Transverse colon (tissue), 4 donors: ENCODE measurements around the gene SYCE3. TPM values are rescaled to one million over a fixed set of nuclear protein-coding genes. Genes with fewer than 3 reads are reported as not detected.

Experiments
- DNase-seq: peaks from one replicate; pipeline ENCODE4 v3.0.0-alpha.2; 2019
- H3K27ac ChIP-seq, 4 donors: fragments of 200-600 bp; sonication (generic); 2 replicates each; pipeline ENCODE4 v1.5.1; 2016 to 2018; ENCODE audit warnings: inconsistent platforms in 4 of 4
- H3K27me3 ChIP-seq: fragments of 200-600 bp; sonication (generic); 2 replicates; pipeline ENCODE4 v1.5.1; 2017; ENCODE audit warnings: inconsistent platforms
- H3K36me3 ChIP-seq, 4 donors: fragments of 200-600 bp; sonication (generic); 2 replicates each; pipeline ENCODE4 v1.5.1; 2017 to 2019; ENCODE audit warnings: inconsistent platforms in 4 of 4
- H3K4me1 ChIP-seq, 4 donors: fragments of 200-600 bp; sonication (generic); 2 replicates each; pipeline ENCODE4 v1.5.1; 2017 to 2020; ENCODE audit warnings: inconsistent platforms in 4 of 4
- H3K4me3 ChIP-seq, 4 donors: fragments of 200-600 bp; sonication (generic); 1 replicate in 1 of 4; 2 replicates in 3 of 4; pipeline versions ENCODE4 v1.5.1 to v1.6.1; 2017 to 2019; ENCODE audit warnings: inconsistent platforms in 4 of 4
- H3K9me3 ChIP-seq, 2 donors: fragments of 200-600 bp; sonication (generic); 2 replicates each; pipeline ENCODE4 v1.5.1; 2017 to 2019; ENCODE audit warnings: inconsistent platforms in 2 of 2
- EP300 ChIP-seq: sonication (generic); formaldehyde crosslinking; IDR thresholded peaks from one replicate; pipeline ENCODE4 v1.6.1; 2017; ENCODE audit warnings: antibody characterized with exemption, low read depth
- POLR2A ChIP-seq: fragments of 450-650 bp; IDR thresholded peaks from one replicate; pipeline ENCODE4 v1.6.1; 2016; ENCODE audit warnings: antibody characterized with exemption, mild to moderate bottlenecking, moderate library complexity
- POLR2AphosphoS5 ChIP-seq, 3 donors: sonication (generic); formaldehyde crosslinking; IDR thresholded peaks; one replicate each; pipeline ENCODE4 v1.6.1; 2016; ENCODE audit warnings: antibody characterized with exemption in 3 of 3
- WGBS, 2 donors: methylation state at CpG; one replicate each; pipeline ENCODE4 v1.1.5; 2018; ENCODE audit warnings: low coverage in 1 of 2; 5-methylcytosine and 5-hydroxymethylcytosine counted together
- in situ Hi-C, 4 donors: fragments of 200-750 bp; cut with MboI; loops; one replicate each; pipeline versions ENCODE4 v1.15.0 to v1.15.1; 2017; ENCODE audit warnings: low sequenced_read_pairs in 3 of 4, low pct_ligation_motif_present in 1 of 4, low pct_unique_long_range_greater_than_20kb in 1 of 4
- intact Hi-C: fragments of 100-400 bp; cut with DNase I; formaldehyde crosslinking; loops from one replicate; pipeline ENCODE4 v1.15.1; 2023; ENCODE audit warnings: low total_unique reads
- total RNA-seq, 4 donors: library from RNA; depleted of rRNA; stranded (reverse); fragments of >200 nt; gene quantifications; one replicate each; pipeline ENCODE4 v1.1.0, GENCODE V29; 2016
- TF ChIP-seq, protein P1 (sequence below), 5 experiments: fragments of 200-600 bp in 3 of 5; fragments of 450-650 bp in 2 of 5; sonication (generic) in 3 of 5; IDR thresholded peaks; 1 replicate in 2 of 5; 2 replicates in 3 of 5; pipeline ENCODE4 v1.5.1; 2016 to 2017; ENCODE audit warnings: antibody characterized with exemption in 5 of 5, inconsistent platforms in 3 of 5, mild to moderate bottlenecking in 2 of 5, moderate library complexity in 1 of 5

The SYCE3 gene
- total RNA-seq, 4 donors from 2014 or later, result not detected

DNA sequence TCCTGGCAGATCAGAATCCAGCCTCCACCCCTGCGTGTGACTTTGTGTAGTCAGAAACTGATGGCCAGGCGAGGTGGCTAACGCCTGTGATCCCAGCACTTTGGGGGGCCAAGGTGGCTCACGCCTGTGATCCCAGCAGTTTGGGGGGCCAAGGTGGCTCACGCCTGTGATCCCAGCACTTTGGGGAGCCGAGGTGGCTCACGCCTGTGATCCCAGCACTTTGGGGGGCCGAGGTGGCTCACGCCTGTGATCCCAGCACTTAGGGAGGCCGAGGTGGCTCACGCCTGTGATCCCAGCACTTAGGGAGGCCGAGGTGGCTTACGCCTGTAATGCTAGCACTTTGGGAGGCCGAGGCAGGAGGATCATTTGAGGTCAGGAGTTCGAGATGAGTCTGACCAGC, 49.5 kb downstream of the SYCE3 start:
- peaks cover 0 to 6% (median 3%) of the 10 kb centered on the region in 4 donors for H3K36me3 ChIP-seq
- H3K27ac ChIP-seq, result no peak overlapping the region
- DNase-seq, result no peak
- 83 to 97% methylated on average over 1 to 15 of the region's 15 CpGs for WGBS, 2 donors
- in situ Hi-C loops, result no loop called here
- H3K9me3 ChIP-seq, result no peaks in the 10 kb centered on the region
- peaks cover 0 to 14% (median 10%) of the 10 kb centered on the region in 4 donors for H3K4me1 ChIP-seq
- intact Hi-C loops, result no loop called here
- no peaks in the 10 kb centered on the region for H3K27me3 ChIP-seq
- no peak for TF ChIP-seq POLR2A
- H3K4me3 ChIP-seq, result no peak overlapping the region

GRCh38 chr22:50508897-50509296, 53.8 kb downstream of the SYCE3 start:
- TF ChIP-seq POLR2A (no peak), EP300 (no peak), POLR2AphosphoS5 (IDR thresholded peaks at IDR 0.05) (no peak)
- TF ChIP-seq, protein P1, sequence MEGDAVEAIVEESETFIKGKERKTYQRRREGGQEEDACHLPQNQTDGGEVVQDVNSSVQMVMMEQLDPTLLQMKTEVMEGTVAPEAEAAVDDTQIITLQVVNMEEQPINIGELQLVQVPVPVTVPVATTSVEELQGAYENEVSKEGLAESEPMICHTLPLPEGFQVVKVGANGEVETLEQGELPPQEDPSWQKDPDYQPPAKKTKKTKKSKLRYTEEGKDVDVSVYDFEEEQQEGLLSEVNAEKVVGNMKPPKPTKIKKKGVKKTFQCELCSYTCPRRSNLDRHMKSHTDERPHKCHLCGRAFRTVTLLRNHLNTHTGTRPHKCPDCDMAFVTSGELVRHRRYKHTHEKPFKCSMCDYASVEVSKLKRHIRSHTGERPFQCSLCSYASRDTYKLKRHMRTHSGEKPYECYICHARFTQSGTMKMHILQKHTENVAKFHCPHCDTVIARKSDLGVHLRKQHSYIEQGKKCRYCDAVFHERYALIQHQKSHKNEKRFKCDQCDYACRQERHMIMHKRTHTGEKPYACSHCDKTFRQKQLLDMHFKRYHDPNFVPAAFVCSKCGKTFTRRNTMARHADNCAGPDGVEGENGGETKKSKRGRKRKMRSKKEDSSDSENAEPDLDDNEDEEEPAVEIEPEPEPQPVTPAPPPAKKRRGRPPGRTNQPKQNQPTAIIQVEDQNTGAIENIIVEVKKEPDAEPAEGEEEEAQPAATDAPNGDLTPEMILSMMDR (IDR thresholded peaks at IDR 0.05), result no peak
- no peaks in the 10 kb centered on the region for H3K27me3 ChIP-seq
- in situ Hi-C loops, result no loop called here
- peaks cover 0 to 4% (median 0%) of the 10 kb centered on the region in 4 donors for H3K36me3 ChIP-seq
- DNase-seq, result no peak
- H3K4me3 ChIP-seq, result peak overlapping the region in 3 of 4 donors; percentile 64 to 84 (median 64)
- H3K4me1 ChIP-seq, result peaks cover 8 to 30% (median 21%) of the 10 kb centered on the region in 4 donors
- 9 to 11% methylated on average over 3 of the region's 3 CpGs for WGBS, 2 donors
- peak overlapping the region; percentile 89 to 93 (median 92) for H3K27ac ChIP-seq
- no peaks in the 10 kb centered on the region for H3K9me3 ChIP-seq
- intact Hi-C loops, result no loop called here

DNA sequence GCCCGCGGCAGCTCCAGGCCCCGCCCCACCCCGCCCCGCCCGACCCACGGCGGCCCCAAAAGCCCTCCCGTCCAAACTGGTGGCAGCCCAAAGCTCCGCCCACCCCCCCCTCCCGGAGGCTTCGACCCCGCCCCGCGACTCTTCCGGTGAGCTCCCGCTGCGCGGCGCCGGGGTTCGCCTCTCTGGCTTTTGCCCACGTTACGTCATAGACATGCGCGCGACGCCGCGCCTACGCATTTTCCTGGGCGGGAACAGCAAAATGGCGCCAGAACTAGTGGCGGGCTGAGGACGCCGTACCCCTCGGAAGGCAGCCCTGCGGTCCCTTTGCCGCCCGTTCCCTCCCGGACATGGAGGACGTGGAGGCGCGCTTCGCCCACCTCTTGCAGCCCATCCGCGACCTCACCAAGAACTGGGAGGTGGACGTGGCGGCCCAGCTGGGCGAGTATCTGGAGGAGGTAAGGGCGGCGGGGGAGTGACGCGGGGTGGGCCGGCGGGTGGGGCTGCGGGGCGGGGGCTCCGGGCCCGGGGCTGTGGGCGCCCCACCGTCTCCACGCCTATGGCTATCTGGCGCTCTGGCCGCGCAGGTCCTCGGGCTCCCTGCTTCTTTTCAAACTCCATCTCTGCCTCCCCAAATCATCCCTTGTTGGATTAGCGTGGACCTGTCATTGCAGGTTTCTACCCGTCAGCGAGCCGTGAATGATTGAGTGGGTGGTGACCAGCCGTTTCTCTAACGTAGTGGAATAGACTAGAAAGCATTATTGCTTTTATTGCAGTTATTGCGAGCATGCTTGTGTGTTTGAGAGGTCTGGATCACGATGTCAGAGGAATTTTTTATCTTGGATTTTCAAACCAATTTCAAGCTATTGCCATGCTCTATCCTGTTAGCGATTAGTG, 54.5 kb downstream of the SYCE3 start, which contains the start of gene NCAPH2:
Gene NCAPH2, plus strand, starts transcription at position 234 of the 894 bp plus-strand sequence. Its CDS starts 114 bp downstream, at position 348.
- 1 to 2% methylated on average over 6 to 25 of the region's 76 CpGs for WGBS, 2 donors

GRCh38 chr22:50507421-50507990, 55.2 kb downstream of the SYCE3 start, which contains the start of gene LMF2:
TSS of gene LMF2 (minus strand) at chr22:50507702. CDS start at chr22:50507675, 27 bp downstream.
- intact Hi-C loops, result no loop called here
- peak within 1 kb of the TSS; percentile 90 to 96 (median 92) for H3K27ac ChIP-seq
- 0% methylated on average over 9 of the region's 62 CpGs; no CpG with 5 or more reads in 1 of the 2 donors for WGBS, 2 donors

More for the DNA sequence above, 54.5 kb downstream of the SYCE3 start, which contains the start of gene NCAPH2:
- Histone ChIP-seq H3K9me3 (no peaks in the 10 kb centered on the region), H3K27me3 (no peaks in the 10 kb centered on the region), H3K4me1 (peaks cover 8 to 30% (median 21%) of the 10 kb centered on the region in 4 donors), H3K4me3 (peak within 1 kb of the TSS; percentile 81 to 98 (median 93)), H3K36me3 (peaks cover 0 to 4% (median 0%) of the 10 kb centered on the region in 4 donors), H3K27ac (peak within 1 kb of the TSS; percentile 90 to 96 (median 92))
- DNase-seq, result peak; percentile 97
- peak; percentile 82 for TF ChIP-seq POLR2A
- TF ChIP-seq, protein P1 (IDR thresholded peaks at IDR 0.05), result no peak
- peak; percentile 92 to 94 (median 94) for TF ChIP-seq POLR2AphosphoS5 (IDR thresholded peaks at IDR 0.05)
- no peak for TF ChIP-seq EP300
- in situ Hi-C loops (no loop called here), intact Hi-C loops (no loop called here)

More at GRCh38 chr22:50507421-50507990, 55.2 kb downstream of the SYCE3 start, which contains the start of gene LMF2:
- DNase-seq, result peak; percentile 95
- in situ Hi-C loops, result no loop called here
- H3K9me3 ChIP-seq, result no peaks in the 10 kb centered on the region
- peak within 1 kb of the TSS; percentile 81 to 98 (median 93) for H3K4me3 ChIP-seq
- TF ChIP-seq POLR2AphosphoS5 (IDR thresholded peaks at IDR 0.05) (peak in 2 of 3 donors; percentile 40 to 65), EP300 (no peak), POLR2A (peak; percentile 45)
- TF ChIP-seq, protein P1 (IDR thresholded peaks at IDR 0.05), result no peak
- H3K27me3 ChIP-seq, result no peaks in the 10 kb centered on the region
- H3K4me1 ChIP-seq, result peaks cover 8 to 30% (median 21%) of the 10 kb centered on the region in 4 donors
- H3K36me3 ChIP-seq, result peaks cover 0 to 4% (median 0%) of the 10 kb centered on the region in 4 donors
